Stimulated activated CD4-positive, alpha-beta T cell treated with anti-CD3 and anti-CD28 coated beads, Interleukin-1b, Interleukin-23, amount 100 ng/mL, for 1 hour (primary cell): Measurements from ENCODE around the gene TBC1D10B.

Experiments used
- DNase-seq, 2 donors: peaks; one replicate each; pipeline ENCODE4 v3.0.0-alpha.2; 2020; ENCODE audit warnings: low read depth in 2 of 2

The TBC1D10B gene

DNA sequence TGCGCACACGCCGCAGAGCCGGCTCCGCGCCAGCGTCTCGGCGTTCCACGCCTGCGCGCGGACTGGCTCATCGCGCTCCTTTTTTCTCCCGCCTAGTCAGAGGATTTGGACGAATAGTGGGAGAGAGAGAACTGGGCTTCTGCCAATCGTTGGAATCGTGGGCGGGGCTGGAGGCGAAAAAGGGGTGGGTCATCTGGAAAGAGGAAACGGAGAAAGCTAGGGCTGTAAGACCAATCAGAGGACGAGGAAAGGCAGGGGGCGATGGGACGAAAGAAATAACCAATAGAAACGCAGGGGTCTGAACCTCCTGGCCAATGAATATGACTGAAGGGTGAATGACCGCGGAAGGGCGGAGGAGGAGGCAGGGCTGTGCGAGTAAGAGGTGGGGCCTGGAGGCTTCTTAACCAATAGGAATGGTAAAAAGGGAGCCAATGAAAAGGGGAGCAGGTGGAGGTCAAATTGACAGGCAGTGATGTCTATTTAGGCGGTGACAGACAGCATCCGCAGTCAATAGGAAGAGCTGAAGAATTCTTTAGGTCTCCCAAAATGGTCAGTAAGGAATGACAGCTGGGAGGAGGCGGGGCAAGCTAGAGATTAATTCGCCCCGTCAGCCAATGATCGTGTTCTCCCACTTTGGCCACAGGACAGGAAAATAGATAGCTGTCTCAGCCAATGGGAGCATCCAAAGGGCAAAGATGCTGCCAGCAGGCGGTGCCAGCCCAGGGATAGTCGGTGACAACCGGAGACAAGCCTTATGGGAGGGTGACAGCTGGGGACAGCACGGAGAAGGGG lies at the start of gene TBC1D10B:
TBC1D10B (minus strand) TSS at position 39 of the 792 bp plus-strand sequence. CDS start 311 bp downstream, outside the sequence.
- peak; percentile 94 to 99 for DNase-seq

GRCh38 chr16:30418350-30419181 lies 48.3 kb upstream of the TBC1D10B start:
- DNase-seq = no peak

DNA sequence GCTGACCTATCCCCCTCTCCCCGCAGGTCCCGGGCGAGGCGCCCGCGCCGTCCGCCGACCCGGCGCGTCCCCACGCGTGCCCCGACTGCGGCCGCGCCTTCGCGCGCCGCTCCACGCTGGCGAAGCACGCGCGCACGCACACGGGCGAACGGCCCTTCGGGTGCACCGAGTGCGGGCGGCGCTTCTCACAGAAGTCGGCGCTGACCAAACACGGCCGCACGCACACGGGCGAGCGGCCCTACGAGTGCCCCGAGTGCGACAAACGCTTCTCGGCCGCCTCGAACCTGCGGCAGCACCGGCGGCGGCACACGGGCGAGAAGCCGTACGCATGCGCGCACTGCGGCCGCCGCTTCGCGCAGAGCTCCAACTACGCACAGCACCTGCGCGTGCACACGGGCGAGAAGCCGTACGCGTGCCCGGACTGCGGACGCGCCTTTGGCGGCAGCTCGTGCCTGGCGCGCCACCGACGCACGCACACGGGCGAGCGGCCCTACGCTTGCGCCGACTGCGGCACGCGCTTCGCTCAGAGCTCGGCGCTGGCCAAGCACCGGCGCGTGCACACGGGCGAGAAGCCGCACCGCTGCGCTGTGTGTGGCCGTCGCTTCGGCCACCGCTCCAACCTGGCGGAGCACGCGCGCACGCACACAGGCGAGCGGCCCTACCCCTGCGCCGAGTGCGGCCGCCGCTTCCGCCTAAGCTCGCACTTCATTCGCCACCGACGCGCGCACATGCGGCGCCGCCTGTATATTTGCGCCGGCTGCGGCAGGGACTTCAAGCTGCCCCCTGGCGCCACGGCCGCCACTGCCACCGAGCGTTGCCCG lies 47.4 kb upstream of the TBC1D10B start:
- peak; percentile 64 to 75 for DNase-seq

- no peak for DNase-seq
Observed at GRCh38 chr16:30416624-30417528, 46.6 kb upstream of the TBC1D10B start.

DNA sequence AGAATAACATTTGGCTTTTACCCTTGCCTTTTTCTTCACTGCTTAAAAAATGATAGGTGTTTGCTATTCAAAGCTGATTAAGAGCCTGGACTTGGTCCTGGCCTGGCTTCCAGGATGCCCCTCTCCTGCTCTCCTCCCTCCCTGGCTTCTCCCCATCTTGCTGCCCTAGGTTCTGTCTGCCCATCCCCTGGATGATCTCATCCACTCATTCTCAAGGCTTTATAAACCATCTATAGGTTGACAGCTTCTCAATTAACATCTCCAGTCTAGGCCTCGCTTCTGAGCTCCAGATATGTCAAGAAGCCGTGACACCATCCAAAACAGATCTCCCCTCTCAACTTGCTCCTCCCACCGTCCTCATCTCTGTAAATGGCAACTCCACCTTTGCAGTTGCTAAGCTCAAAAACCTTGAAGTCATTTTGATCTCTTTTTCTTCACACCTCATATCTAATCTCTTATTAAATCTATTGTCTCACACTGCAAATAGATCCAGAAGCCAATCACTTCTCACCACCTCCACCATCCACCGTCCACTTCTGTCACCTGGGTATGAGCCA lies 45.8 kb upstream of the TBC1D10B start:
- DNase-seq = no peak

DNA sequence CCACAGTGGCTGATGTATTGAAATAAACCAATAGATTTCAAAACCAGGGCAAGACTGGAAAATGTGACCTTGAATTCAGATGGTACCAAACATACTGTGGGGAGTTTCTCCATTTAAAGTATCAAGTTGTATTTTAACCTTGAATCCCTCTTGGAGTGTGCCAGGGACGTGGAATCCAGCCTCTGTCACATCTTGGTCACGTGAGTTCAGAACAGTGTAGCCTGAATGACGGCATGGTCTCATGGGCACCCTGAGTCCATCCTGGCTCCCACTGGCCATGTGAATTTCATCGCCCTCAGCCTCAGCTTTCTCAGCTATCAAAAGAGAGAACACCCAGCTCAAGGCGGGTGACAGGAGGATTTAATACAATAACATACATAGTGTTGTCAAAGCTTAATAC lies 43.9 kb upstream of the TBC1D10B start:
- no peak for DNase-seq

GRCh38 chr16:30413112-30413806 lies 43.0 kb upstream of the TBC1D10B start:
- DNase-seq = no peak

DNA sequence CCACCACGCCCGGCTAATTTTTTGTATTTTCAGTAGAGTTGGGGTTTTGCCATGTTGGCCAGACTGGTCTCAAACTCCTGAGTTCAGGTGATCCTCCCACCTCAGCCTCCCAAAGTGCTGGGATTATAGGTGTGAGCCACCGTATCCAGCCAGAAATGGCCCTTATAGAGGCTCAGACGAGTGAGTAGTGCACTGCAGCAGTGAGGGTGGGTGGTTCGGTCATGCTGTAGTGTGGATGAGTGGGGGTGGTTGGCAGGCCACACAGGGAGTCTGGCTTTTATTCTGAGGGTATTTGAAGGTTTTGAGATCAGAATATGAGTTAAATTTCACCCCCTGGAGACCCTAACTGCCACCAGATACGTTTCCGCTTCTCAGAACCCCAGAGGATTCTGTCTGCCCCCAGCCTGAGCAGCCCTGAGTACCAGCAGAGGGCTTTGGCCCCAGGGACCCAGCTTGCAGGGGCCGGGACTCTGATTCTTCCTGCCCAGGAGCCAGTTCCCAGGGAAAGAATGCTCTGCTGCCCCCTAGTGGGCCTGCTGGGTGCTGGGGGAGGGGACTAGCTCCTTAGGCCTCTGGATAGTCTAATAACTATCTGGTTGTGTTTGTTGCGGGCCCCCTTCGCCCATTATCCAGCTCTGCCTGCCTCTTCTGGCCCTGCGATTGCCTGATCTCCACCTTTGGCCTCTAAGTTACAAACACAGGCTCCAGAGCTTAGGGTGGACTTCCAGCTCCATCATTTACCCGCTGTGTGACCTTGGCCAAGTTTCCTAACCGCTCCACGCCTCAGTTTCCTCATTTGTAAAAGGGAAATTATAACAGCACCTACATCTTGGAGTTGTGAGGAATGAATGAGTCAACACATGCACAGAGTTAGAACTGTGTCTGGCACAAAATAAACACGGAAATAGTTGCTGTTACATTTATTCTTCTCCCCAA lies 39.1 kb upstream of the TBC1D10B start:
- peak; percentile 87 to 93 for DNase-seq

GRCh38 chr16:30407804-30408534 lies 37.7 kb upstream of the TBC1D10B start:
- DNase-seq = no peak

- peak; percentile 75 to 92 for DNase-seq
Observed at GRCh38 chr16:30407102-30407803, 37.0 kb upstream of the TBC1D10B start, which contains the start of gene ZNF771. ZNF771 (plus strand) TSS chr16:30407606; CDS start chr16:30408054, 448 bp downstream.

DNA sequence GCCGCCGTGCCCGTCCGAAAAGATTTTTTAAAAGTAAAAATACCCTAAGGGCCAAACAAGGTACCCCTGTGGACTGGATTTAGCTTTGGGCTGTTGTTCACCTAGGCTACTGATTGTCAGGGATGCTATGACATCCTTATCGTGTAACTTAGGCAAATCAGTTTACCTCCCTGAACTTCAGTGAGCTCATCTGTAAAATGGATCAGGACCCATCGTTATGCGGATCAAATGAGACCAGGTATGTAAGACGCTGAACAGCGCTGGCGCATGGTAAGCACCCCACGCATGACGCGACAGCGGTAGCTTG lies 36.5 kb upstream of the TBC1D10B start:
- DNase-seq = no peak

GRCh38 chr16:30401768-30402425 lies 31.6 kb upstream of the TBC1D10B start:
- DNase-seq = no peak

GRCh38 chr16:30399435-30400186 lies 29.3 kb upstream of the TBC1D10B start:
- no peak for DNase-seq

- no peak for DNase-seq
Observed at GRCh38 chr16:30398661-30399434, 28.6 kb upstream of the TBC1D10B start.
